Measurements from ENCODE around the gene FYB2.
"Not testable (repeated sequence)": the region's sequence is repeated elsewhere in the genome, so short reads cannot be mapped to it uniquely, and the experiment has no call there.

The FYB2 gene

DNA sequence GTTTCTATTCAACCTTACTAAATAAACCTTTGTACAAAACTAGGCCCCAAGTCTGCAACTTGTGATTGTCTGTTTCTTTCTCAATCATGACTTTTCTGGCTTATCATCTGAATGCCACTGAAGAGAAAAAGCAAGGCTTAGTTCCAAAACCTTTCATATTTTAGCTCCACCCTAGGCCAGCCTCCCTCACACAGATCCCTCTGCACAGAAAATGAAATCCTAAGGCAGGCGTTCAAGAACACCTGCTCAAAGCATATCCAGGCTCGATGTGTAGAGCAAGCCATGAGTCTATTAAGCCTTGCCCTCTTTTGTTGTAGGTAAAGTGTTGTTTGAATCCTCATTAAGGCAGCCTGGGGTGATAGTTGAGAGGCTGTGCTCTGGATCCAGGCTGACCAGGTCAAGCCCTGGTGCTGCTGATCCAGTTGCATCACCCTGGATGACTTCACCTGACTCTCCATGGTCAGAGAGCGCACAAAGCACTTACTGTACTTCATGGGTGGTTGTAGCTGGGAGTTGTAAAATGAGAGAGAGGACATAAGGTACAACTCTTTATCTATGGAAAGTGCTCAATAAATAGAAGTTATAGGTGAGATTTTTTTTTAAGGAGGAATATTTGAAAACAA lies 39.0 kb downstream of the FYB2 start:
- H3K27me3 ChIP-seq (ENCODE audit: control insufficient read depth, insufficient read depth, low read length): no peaks in the 10 kb centered on the region
- no peak overlapping the region for H3K4me3 ChIP-seq (ENCODE audit: low read length)
- H3K36me3 ChIP-seq (ENCODE audit: control insufficient read depth, insufficient read depth, low read length): no peaks in the 10 kb centered on the region
- no peak overlapping the region for H3K27ac ChIP-seq (ENCODE audit: low read depth, low read length)
- H3K9ac ChIP-seq (ENCODE audit: low read length): no peak overlapping the region
- no peaks in the 10 kb centered on the region for H3K4me1 ChIP-seq (ENCODE audit: control insufficient read depth, insufficient read depth, low read length)

DNA sequence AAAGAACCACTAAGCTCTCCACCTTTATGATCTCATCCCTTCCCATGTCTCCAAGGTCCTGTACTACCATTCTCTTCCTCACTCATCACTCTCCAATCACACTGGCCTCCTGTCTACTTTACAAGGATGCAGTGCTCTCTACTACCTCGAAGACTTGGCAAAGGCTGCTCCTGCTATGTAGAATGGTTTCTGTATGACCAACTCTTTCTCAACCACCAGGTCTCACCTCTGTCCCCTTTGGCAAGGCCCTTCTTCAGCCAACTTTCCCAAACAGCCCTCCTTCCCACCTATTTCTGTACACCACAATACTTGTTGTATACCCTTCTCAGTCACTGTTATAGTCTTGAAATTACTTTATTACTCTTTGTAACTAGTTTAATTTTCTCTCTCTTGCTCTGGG lies 41.2 kb downstream of the FYB2 start:
- Histone ChIP-seq H3K4me3 (ENCODE audit: low read length) (no peak overlapping the region), H3K4me1 (ENCODE audit: control insufficient read depth, insufficient read depth, low read length) (no peaks in the 10 kb centered on the region), H3K27ac (ENCODE audit: low read depth, low read length) (no peak overlapping the region), H3K36me3 (ENCODE audit: control insufficient read depth, insufficient read depth, low read length) (no peaks in the 10 kb centered on the region), H3K27me3 (ENCODE audit: control insufficient read depth, insufficient read depth, low read length) (no peaks in the 10 kb centered on the region), H3K9ac (ENCODE audit: low read length) (no peak overlapping the region)

DNA sequence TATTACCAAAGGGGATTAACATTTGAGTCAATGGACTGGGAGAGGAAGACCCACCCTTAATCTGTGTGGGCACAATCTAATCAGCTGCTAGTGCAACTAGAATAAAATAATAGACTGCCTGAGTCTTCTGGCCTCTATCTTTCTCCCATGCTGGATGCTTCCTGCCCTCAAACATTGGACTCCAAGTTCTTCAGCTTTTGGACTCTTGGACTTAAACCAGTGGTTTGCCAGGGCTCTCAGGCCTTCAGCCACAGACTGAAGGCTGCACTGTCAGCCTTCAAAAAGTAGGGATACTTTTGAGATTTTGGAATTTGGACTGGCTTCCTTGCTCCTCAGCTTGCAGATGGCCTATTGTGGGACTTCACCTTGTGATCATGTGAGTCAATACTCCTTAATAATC lies 44.5 kb downstream of the FYB2 start:
- not testable (repeated sequence) for H3K36me3 ChIP-seq (ENCODE audit: control insufficient read depth, insufficient read depth, low read length); H3K27me3 ChIP-seq (ENCODE audit: control insufficient read depth, insufficient read depth, low read length); H3K27ac ChIP-seq (ENCODE audit: low read depth, low read length); H3K9ac ChIP-seq (ENCODE audit: low read length); H3K4me3 ChIP-seq (ENCODE audit: low read length); H3K4me1 ChIP-seq (ENCODE audit: control insufficient read depth, insufficient read depth, low read length)

DNA sequence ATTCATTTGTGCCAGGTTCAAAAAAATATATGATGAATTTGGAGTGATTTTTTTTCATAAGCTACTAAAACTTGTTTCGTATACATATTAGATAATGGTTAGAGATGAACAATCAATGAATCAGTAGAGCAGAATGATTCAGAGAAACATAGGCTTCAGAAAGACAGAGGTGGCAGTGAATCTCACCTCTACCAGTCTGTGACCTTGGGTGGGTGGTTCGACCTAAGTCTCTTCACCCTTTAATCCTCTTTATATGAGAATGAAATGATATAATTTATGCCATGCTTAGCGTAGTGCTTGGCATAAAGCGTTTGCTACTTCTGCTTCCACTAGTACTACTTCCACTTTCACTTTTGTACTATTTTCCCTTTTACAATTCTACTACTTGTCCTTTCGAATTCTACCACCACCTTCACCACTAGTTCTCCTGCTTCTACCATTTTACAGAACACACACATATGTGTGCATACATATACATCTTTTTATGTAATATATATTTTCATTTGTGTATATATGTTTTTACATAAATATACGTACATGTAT lies 45.1 kb downstream of the FYB2 start:
- Histone ChIP-seq H3K27ac (ENCODE audit: low read depth, low read length) (no peak overlapping the region), H3K4me1 (ENCODE audit: control insufficient read depth, insufficient read depth, low read length) (no peaks in the 10 kb centered on the region), H3K36me3 (ENCODE audit: control insufficient read depth, insufficient read depth, low read length) (no peaks in the 10 kb centered on the region), H3K9ac (ENCODE audit: low read length) (no peak overlapping the region), H3K4me3 (ENCODE audit: low read length) (no peak overlapping the region), H3K27me3 (ENCODE audit: control insufficient read depth, insufficient read depth, low read length) (no peaks in the 10 kb centered on the region)

DNA sequence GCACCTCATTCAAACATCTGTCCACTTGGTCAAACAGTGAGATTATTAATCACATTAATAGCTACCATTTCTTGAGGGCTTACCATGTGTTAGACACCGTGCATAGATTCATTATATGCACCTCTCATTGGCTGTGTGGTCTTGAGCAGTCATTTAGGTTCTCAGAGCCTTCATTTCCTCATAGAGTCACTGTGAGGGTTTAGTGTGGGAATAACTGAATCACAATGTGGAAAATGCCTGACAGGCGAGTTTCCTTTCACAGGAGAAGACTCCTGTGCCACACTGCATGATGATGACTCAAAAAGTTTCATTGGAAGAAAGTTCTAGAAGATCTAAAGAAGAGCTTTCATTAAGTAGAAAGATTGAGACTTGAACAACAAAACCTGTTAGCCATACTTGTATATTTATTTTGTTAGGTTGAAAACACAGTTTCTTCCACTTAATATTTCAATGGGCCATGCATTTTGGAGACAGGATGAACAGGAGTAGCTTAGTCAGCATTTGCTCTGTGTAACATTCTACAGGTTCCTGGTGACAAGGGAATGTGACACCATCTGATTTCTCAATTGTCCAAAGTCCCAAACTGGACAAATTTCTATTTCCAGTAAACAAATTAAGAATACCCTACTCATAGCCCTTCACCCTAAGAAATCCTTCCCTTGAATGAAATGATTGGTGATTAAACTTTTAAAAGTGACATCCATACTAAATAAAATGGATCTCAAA lies 45.7 kb downstream of the FYB2 start:
- H3K4me3 ChIP-seq (ENCODE audit: low read length): no peak overlapping the region
- H3K36me3 ChIP-seq (ENCODE audit: control insufficient read depth, insufficient read depth, low read length): no peaks in the 10 kb centered on the region
- no peak overlapping the region for H3K27ac ChIP-seq (ENCODE audit: low read depth, low read length)
- H3K4me1 ChIP-seq (ENCODE audit: control insufficient read depth, insufficient read depth, low read length): no peaks in the 10 kb centered on the region
- H3K27me3 ChIP-seq (ENCODE audit: control insufficient read depth, insufficient read depth, low read length): no peaks in the 10 kb centered on the region
- H3K9ac ChIP-seq (ENCODE audit: low read length): no peak overlapping the region

DNA sequence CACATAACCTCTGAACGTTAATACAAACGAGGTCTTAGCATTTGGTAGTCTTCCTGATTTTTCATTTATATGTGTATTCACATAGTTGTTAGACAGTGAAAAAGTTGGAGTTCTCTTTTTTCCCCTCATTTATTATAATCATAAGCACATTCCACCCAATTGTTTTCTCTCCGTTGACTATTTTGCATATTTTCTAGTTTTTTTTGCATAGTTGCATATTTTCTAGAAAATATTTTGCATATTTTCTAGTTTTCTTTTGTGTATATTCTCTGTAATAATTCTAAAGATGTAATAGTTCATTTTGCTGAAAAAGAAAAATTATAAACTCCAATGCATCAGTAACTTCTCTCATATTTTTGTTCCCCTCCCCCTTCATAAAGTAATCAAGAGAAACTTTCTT lies 47.5 kb downstream of the FYB2 start:
- Histone ChIP-seq H3K27ac (ENCODE audit: low read depth, low read length) (no peak overlapping the region), H3K36me3 (ENCODE audit: control insufficient read depth, insufficient read depth, low read length) (no peaks in the 10 kb centered on the region), H3K9ac (ENCODE audit: low read length) (no peak overlapping the region), H3K4me3 (ENCODE audit: low read length) (no peak overlapping the region), H3K27me3 (ENCODE audit: control insufficient read depth, insufficient read depth, low read length) (no peaks in the 10 kb centered on the region), H3K4me1 (ENCODE audit: control insufficient read depth, insufficient read depth, low read length) (no peaks in the 10 kb centered on the region)

DNA sequence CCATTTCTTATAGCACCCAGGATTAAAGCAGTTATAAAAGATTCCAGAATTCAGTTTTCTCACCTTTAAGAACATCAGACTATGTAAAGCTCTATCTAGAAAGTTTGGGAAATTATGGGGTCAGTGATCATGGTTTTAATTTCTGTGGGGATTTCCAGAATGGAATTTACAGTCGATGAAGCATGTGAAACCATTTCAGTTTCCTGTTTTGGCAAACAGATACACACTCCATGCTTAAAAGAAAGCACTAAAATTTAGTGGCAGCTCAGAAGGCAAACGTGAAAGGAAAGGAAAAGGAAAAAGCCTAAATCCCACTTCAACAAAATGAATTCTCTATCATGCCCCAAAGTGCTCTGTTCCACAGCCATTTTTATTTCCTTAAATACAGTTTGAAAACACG lies 60.4 kb downstream of the FYB2 start:
- no peak overlapping the region for H3K27ac ChIP-seq (ENCODE audit: low read depth, low read length)
- H3K4me1 ChIP-seq (ENCODE audit: control insufficient read depth, insufficient read depth, low read length): no peaks in the 10 kb centered on the region
- no peak overlapping the region for H3K9ac ChIP-seq (ENCODE audit: low read length)
- H3K4me3 ChIP-seq (ENCODE audit: low read length): no peak overlapping the region
- H3K36me3 ChIP-seq (ENCODE audit: control insufficient read depth, insufficient read depth, low read length): no peaks in the 10 kb centered on the region
- H3K27me3 ChIP-seq (ENCODE audit: control insufficient read depth, insufficient read depth, low read length): no peaks in the 10 kb centered on the region

DNA sequence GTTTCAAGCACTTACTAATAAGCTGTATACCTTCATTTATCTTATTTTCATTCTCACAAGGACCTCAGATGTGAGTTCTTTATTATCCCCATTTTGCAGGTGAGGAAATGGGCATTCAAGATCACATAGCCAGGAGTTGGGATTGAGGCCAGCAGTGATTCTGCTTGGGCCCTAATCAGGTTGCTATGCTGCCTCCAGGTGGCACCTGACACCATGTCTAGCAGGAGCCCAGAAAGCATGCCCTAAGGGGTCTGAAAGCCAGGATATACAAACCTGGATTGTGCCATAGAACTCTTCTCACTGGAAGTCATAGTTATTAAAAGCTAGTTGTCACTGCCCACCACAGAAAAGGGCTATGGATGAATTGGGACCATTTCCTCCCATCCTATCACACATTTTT lies 61.1 kb downstream of the FYB2 start:
- H3K9ac ChIP-seq (ENCODE audit: low read length): no peak overlapping the region
- no peak overlapping the region for H3K4me3 ChIP-seq (ENCODE audit: low read length)
- no peaks in the 10 kb centered on the region for H3K27me3 ChIP-seq (ENCODE audit: control insufficient read depth, insufficient read depth, low read length)
- no peak overlapping the region for H3K27ac ChIP-seq (ENCODE audit: low read depth, low read length)
- H3K36me3 ChIP-seq (ENCODE audit: control insufficient read depth, insufficient read depth, low read length): no peaks in the 10 kb centered on the region
- H3K4me1 ChIP-seq (ENCODE audit: control insufficient read depth, insufficient read depth, low read length): no peaks in the 10 kb centered on the region

DNA sequence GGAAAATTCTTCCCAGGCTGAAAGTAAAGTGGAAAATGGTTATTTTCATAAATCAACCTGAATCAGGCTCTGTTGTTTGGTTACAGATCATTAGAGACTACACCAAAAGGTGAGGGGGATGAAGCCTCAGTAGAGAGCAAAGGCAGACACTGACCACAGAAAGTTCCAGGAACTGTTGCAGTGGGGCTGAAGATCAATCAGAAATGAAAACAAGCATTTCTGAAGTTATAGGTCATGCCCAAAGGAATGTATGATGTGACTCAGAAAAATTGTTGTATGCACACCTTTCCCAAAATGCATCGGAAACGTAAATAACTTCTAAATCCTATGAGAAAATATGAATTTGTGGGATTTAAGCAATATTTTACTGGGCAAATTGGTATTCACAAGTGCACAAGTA lies 63.3 kb downstream of the FYB2 start:
- Histone ChIP-seq H3K9ac (ENCODE audit: low read length) (no peak overlapping the region), H3K4me1 (ENCODE audit: control insufficient read depth, insufficient read depth, low read length) (no peaks in the 10 kb centered on the region), H3K27me3 (ENCODE audit: control insufficient read depth, insufficient read depth, low read length) (no peaks in the 10 kb centered on the region), H3K36me3 (ENCODE audit: control insufficient read depth, insufficient read depth, low read length) (no peaks in the 10 kb centered on the region), H3K27ac (ENCODE audit: low read depth, low read length) (no peak overlapping the region), H3K4me3 (ENCODE audit: low read length) (no peak overlapping the region)

DNA sequence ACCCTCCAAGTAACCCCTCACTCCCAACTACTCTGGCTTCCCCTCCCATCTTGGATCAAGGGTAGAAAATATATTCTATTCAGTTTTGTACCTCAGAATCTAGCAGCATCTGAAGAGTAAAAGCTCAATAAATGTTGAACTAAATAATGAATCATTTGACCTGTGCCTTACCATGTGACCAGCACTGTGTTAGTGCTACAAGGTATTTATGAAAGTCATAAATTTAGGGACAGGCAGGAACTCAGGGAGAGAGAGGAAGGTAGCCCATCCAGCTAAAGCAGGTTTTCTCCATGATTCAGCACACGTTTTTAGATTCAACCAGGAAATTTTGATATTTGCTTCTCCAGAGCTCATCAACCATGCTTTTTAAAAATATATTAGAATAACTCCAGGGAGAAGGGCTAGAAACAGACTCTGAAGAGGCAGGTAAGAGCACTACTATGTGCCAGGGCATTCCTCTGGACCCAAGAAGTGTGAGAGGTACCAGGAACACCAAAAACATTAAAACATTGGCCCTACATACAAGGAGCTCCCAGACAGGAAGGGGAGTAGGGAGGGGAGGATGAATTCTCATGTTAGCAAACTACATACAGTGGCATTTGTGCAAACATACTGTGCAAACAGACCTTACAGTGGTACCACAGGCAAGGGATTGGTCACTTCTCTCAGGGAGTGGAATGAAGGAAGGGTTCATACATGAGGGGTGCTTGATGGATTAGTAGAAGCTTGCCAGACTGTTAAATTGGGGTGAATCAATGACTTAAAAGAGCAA lies 64.3 kb downstream of the FYB2 start:
- Histone ChIP-seq H3K4me1 (ENCODE audit: control insufficient read depth, insufficient read depth, low read length) (no peaks in the 10 kb centered on the region), H3K36me3 (ENCODE audit: control insufficient read depth, insufficient read depth, low read length) (no peaks in the 10 kb centered on the region), H3K27ac (ENCODE audit: low read depth, low read length) (no peak overlapping the region), H3K4me3 (ENCODE audit: low read length) (no peak overlapping the region), H3K9ac (ENCODE audit: low read length) (no peak overlapping the region), H3K27me3 (ENCODE audit: control insufficient read depth, insufficient read depth, low read length) (no peaks in the 10 kb centered on the region)

DNA sequence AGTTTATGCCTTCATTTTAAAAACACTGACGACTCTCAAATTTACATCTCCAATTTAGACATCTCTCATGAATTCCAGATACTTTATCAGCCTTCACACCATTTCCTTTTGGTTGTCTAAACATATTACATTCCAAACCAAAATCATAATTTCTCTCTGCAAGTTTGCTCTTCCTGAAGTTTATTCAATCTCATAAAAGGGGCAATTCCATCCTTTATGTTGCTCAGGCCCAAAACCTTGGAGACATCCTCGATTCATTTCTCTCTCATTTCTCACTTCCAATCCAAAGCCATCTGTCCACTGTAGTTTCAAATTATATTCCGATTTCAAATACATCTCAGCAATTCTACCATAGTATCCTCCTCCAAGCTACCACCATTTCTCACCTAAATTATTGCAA lies 74.0 kb downstream of the FYB2 start:
- Histone ChIP-seq H3K27me3 (ENCODE audit: control insufficient read depth, insufficient read depth, low read length) (no peaks in the 10 kb centered on the region), H3K27ac (ENCODE audit: low read depth, low read length) (no peak overlapping the region), H3K4me1 (ENCODE audit: control insufficient read depth, insufficient read depth, low read length) (no peaks in the 10 kb centered on the region)

DNA sequence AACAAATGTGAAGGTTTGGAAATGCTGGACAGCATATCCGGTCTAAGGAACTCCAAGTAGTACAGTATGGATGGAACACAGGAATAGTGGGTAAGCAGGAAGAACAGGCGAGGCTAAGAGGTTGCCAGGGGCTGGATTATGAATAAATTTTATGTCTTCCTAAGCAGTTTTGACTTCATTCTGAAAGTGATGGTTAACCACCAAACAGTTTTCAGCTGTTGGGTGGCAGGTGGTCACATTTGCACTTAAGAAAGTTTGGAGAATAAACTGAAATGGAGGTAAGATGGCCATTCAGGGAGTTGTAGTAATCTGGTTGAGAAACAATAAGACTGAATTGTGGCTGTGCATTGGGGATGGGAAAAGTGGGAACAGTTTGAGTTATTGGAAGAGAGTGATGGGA lies 90.2 kb downstream of the FYB2 start:
- H3K4me1 ChIP-seq (ENCODE audit: control insufficient read depth, insufficient read depth, low read length): no peaks in the 10 kb centered on the region
- no peaks in the 10 kb centered on the region for H3K27me3 ChIP-seq (ENCODE audit: control insufficient read depth, insufficient read depth, low read length)

More for the DNA sequence above, 74.0 kb downstream of the FYB2 start:
- no peak overlapping the region for H3K4me3 ChIP-seq (ENCODE audit: low read length)
- no peaks in the 10 kb centered on the region for H3K36me3 ChIP-seq (ENCODE audit: control insufficient read depth, insufficient read depth, low read length)
- no peak overlapping the region for H3K9ac ChIP-seq (ENCODE audit: low read length)

More for the DNA sequence above, 90.2 kb downstream of the FYB2 start:
- no peak overlapping the region for H3K4me3 ChIP-seq (ENCODE audit: low read length)
- H3K9ac ChIP-seq (ENCODE audit: low read length): no peak overlapping the region
- H3K36me3 ChIP-seq (ENCODE audit: control insufficient read depth, insufficient read depth, low read length): no peaks in the 10 kb centered on the region
- no peak overlapping the region for H3K27ac ChIP-seq (ENCODE audit: low read depth, low read length)
